ENCODE measurements around the gene OR4C15.

The OR4C15 gene

GRCh38 chr11:55554169-55554568 lies at the start of gene OR4C15:
Gene OR4C15 (plus strand): TSS chr11:55554469. CDS start chr11:55554469, 0 bp downstream.
- no peak for DNase-seq (ENCODE audit: low read depth, low spot score)

- DNase-seq (ENCODE audit: low read depth, low spot score), result no peak
Observed at GRCh38 chr11:55571828-55572227, 17.6 kb downstream of the OR4C15 start, which contains the start of gene OR4C16. Gene OR4C16 (plus strand): TSS chr11:55572128. CDS start chr11:55572128, 0 bp downstream.

DNA sequence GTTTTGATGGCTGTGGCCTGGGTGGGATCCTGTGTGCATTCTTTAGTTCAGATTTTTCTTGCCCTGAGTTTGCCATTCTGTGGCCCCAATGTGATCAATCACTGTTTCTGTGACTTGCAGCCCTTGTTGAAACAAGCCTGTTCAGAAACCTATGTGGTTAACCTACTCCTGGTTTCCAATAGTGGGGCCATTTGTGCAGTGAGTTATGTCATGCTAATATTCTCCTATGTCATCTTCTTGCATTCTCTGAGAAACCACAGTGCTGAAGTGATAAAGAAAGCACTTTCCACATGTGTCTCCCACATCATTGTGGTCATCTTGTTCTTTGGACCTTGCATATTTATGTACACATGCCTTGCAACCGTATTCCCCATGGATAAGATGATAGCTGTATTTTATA lies 18.3 kb downstream of the OR4C15 start:
- DNase-seq (ENCODE audit: low read depth, low spot score), result no peak

Data from activated naive CD8-positive, alpha-beta T cell treated with anti-CD3 and anti-CD28 coated beads, Interleukin-2, amount 50 U/mL, for 16 hours (primary cell).